Body of pancreas (tissue), 4 donors: Measurements from ENCODE around the gene ATP5MC3. TPM values are rescaled to one million over a fixed set of nuclear protein-coding genes. Genes with fewer than 3 reads are reported as not detected.
A peak's percentile ranks its signal among the peaks of the same experiment; 100 is the strongest.

ENCODE experiments used
- ATAC-seq: fragments of 150-250 bp; one replicate; pipeline ENCODE4 v1.9.1; 2016
- DNase-seq, 4 donors: peaks; one replicate each; pipeline ENCODE4 v3.0.0-alpha.2; 2019
- H3K27ac ChIP-seq, 4 donors: fragments of 200-600 bp; sonication (generic); 1 replicate in 3 of 4; 2 replicates in 1 of 4; pipeline versions ENCODE4 v1.5.1 to v1.6.1; 2016 to 2019; ENCODE audit warnings: mild to moderate bottlenecking in 1 of 4, mixed read lengths in 1 of 4, moderate library complexity in 1 of 4
- H3K27me3 ChIP-seq, 2 donors: fragments of 200-600 bp; sonication (generic); one replicate each; pipeline ENCODE4 v1.6.0; 2016; ENCODE audit warnings: mild to moderate bottlenecking in 1 of 2
- H3K36me3 ChIP-seq, 2 donors: fragments of 200-600 bp; sonication (generic); replicated peaks in 1 of 2; 2 replicates each; pipeline ENCODE4 v1.5.1; 2016; ENCODE audit warnings: low read depth in 2 of 2; ENCODE audit not compliant: insufficient read depth in 1 of 2
- H3K4me1 ChIP-seq: fragments of 200-600 bp; sonication (generic); one replicate; pipeline ENCODE4 v1.6.0; 2016
- H3K4me3 ChIP-seq, 2 donors: fragments of 200-600 bp; sonication (generic); 1 replicate in 1 of 2; 2 replicates in 1 of 2; pipeline ENCODE4 v1.5.1; 2016 to 2019
- H3K9me3 ChIP-seq, 3 donors: fragments of 200-600 bp; sonication (generic); 1 replicate in 2 of 3; 2 replicates in 1 of 3; pipeline ENCODE4 v1.5.1; 2016
- POLR2A ChIP-seq, 3 donors: fragments of 450-650 bp; IDR thresholded peaks; one replicate each; pipeline ENCODE4 v1.6.1; 2016; ENCODE audit warnings: antibody characterized with exemption in 3 of 3, mild to moderate bottlenecking in 2 of 3
- WGBS, 2 donors: methylation state at CpG; one replicate each; pipeline ENCODE4 v1.1.5; 2017; 5-methylcytosine and 5-hydroxymethylcytosine counted together
- intact Hi-C: fragments of 100-400 bp; cut with DNase I; formaldehyde crosslinking; loops from one replicate; pipeline ENCODE4 v1.15.1; 2023
- total RNA-seq, 2 donors: library from RNA; depleted of rRNA; stranded (reverse); fragments of >200 nt; gene quantifications; one replicate each; pipeline ENCODE4 v1.1.0, GENCODE V29; 2016
- TF ChIP-seq, protein P1 (sequence below), 7 experiments: fragments of 450-650 bp in 4 of 7; fragments of 200-600 bp in 3 of 7; sonication (generic) in 3 of 7; IDR thresholded peaks; one replicate each; pipeline ENCODE4 v1.5.1; 2016 to 2019; ENCODE audit warnings: antibody characterized with exemption in 7 of 7

Gene ATP5MC3
- total RNA-seq, 2 donors from 2014 or later, result 43.3 to 51.1 TPM

DNA sequence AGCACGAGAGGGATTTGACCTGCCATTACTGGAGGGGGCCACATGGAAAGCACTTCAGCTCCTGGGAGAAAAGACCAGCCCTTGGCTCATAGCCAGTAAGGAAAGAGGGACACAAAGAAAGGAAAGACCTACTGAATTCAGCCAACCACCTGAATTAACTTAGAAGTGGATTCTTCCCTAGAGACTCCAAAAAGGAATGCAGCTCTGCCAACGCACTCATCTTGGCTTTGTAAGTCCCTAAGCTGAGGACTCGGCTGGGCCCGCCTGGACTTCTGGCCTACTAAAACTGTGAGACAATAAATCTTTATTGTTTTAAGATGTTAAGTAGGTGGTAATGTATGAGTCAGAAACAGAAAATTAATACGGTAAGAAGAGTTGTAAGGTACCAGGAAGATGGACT is 25.0 kb downstream of the ATP5MC3 start:
- no peak for DNase-seq
- Histone ChIP-seq H3K9me3 (no peaks in the 10 kb centered on the region), H3K4me3 (no peak overlapping the region), H3K4me1 (peaks cover 19% of the 10 kb centered on the region), H3K27me3 (no peaks in the 10 kb centered on the region), H3K27ac (no peak overlapping the region), H3K36me3 (no peaks in the 10 kb centered on the region)
- ATAC-seq, result no peak
- intact Hi-C loops, result no loop called here
- WGBS, 2 donors, result 80 to 92% methylated on average over 5 of the region's 5 CpGs
- TF ChIP-seq POLR2A (IDR thresholded peaks at IDR 0.05), result no peak
- TF ChIP-seq, protein P1, sequence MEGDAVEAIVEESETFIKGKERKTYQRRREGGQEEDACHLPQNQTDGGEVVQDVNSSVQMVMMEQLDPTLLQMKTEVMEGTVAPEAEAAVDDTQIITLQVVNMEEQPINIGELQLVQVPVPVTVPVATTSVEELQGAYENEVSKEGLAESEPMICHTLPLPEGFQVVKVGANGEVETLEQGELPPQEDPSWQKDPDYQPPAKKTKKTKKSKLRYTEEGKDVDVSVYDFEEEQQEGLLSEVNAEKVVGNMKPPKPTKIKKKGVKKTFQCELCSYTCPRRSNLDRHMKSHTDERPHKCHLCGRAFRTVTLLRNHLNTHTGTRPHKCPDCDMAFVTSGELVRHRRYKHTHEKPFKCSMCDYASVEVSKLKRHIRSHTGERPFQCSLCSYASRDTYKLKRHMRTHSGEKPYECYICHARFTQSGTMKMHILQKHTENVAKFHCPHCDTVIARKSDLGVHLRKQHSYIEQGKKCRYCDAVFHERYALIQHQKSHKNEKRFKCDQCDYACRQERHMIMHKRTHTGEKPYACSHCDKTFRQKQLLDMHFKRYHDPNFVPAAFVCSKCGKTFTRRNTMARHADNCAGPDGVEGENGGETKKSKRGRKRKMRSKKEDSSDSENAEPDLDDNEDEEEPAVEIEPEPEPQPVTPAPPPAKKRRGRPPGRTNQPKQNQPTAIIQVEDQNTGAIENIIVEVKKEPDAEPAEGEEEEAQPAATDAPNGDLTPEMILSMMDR (IDR thresholded peaks at IDR 0.05), result no peak

DNA sequence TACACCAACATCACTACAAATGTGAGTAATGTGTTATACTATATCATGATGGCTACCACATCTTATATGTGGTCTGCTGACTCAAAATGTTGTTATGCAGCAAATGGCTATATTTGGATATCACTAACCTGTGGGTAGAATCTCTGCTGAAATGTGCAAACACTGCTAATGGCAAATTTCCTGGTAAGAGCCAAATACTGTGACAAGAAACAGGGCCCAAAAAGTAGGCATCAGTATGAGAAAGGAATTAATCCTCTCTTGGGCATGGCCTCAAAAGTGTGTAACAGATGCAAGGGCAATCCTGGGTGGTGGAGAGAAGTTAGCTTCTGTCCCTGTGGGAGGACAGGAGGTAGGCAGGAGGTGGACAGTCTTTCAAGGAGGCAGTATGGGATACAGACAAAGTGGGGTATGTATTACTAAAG is 26.8 kb downstream of the ATP5MC3 start:
- no peak for TF ChIP-seq POLR2A (IDR thresholded peaks at IDR 0.05)
- TF ChIP-seq, protein P1 (IDR thresholded peaks at IDR 0.05), result no peak
- no peaks in the 10 kb centered on the region for H3K9me3 ChIP-seq
- intact Hi-C loops, result no loop called here

DNA sequence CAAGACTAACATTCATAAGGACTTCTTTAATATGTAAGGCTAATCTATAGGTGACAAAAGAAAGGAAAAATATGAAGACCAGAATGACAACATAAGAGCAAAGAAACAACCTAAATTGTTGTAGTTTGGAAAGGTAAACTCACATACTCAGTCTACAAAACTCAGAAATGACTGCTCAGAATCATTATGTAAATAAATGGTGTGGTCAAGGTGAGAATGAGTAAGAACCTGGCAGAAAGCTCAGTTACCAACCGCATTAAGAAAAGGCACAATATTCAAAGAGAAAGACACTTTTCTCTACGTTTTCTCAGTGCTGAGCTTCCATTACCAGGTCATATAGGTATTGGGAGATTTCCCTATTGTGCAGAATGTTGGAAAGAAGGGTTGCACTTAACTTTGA is 29.3 kb downstream of the ATP5MC3 start:
- peak overlapping the region in 2 of 4 donors; percentile 49 to 50 for H3K27ac ChIP-seq
- H3K4me3 ChIP-seq, result no peak overlapping the region
- H3K4me1 ChIP-seq, result peaks cover 35% of the 10 kb centered on the region
- H3K9me3 ChIP-seq, result no peaks in the 10 kb centered on the region
- no peaks in the 10 kb centered on the region for H3K27me3 ChIP-seq
- H3K36me3 ChIP-seq, result no peaks in the 10 kb centered on the region
- ATAC-seq, result peak; percentile 81
- intact Hi-C loops, result no loop called here
- WGBS, 2 donors, result 31 to 41% methylated on average over 2 of the region's 2 CpGs
- DNase-seq, result no peak
- TF ChIP-seq, protein P1 (IDR thresholded peaks at IDR 0.05), result no peak
- TF ChIP-seq POLR2A (IDR thresholded peaks at IDR 0.05), result no peak

More for the DNA sequence above, 26.8 kb downstream of the ATP5MC3 start:
- no peaks in the 10 kb centered on the region for H3K27me3 ChIP-seq
- H3K4me3 ChIP-seq, result no peak overlapping the region
- ATAC-seq, result no peak
- DNase-seq, result no peak
- no peak overlapping the region for H3K27ac ChIP-seq
- peaks cover 26% of the 10 kb centered on the region for H3K4me1 ChIP-seq
- no peaks in the 10 kb centered on the region for H3K36me3 ChIP-seq

DNA sequence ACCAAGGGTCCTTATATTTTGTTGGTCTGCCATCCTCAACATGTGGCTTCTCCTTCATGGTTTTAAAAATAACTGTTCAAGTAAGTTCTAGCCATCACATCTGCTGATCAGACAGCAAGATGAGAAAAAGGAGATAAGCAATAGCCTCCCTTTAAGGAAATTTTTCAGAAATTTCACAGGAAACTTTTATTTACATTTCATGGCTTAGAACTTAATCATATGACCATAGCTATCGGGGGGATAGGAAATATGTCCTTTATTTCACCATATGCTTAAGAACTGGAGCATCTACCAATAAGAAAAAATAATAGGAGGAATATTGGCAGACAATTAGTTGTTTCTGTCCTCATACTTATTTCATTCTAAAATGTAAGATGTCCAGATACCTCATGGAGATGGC is 29.7 kb downstream of the ATP5MC3 start:
- Histone ChIP-seq H3K9me3 (no peaks in the 10 kb centered on the region), H3K36me3 (no peaks in the 10 kb centered on the region), H3K4me1 (peaks cover 35% of the 10 kb centered on the region), H3K4me3 (no peak overlapping the region), H3K27ac (peak overlapping the region in 2 of 4 donors; percentile 49 to 50), H3K27me3 (no peaks in the 10 kb centered on the region)
- WGBS, 2 donors, result 77 to 81% methylated on average over 1 of the region's 1 CpG
- DNase-seq (no peak), ATAC-seq (no peak)
- intact Hi-C loops, result no loop called here
- TF ChIP-seq, protein P1 (IDR thresholded peaks at IDR 0.05), result no peak
- TF ChIP-seq POLR2A (IDR thresholded peaks at IDR 0.05), result no peak

DNA sequence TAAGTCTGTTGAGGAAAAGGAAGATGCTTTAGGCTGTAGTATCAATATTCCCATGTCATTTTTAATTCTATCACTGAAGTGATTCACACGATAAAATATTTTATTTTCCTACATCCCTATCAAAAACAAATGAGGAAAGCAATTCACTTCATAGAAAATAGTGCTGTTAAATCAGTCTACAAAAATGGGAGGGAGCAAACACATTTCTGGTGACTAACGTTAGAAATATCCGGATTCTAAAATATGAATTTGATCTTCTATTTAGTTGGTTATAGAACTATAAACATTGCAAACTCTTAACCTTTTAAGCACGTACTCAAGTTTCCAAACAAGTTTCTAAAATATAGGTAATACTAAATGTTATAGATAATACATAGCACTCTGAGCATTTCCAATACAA is 34.3 kb downstream of the ATP5MC3 start:
- Histone ChIP-seq H3K36me3 (no peaks in the 10 kb centered on the region), H3K27ac (no peak overlapping the region), H3K4me1 (peaks cover 22% of the 10 kb centered on the region), H3K27me3 (no peaks in the 10 kb centered on the region), H3K4me3 (no peak overlapping the region), H3K9me3 (no peaks in the 10 kb centered on the region)
- intact Hi-C loops, result no loop called here
- TF ChIP-seq, protein P1 (IDR thresholded peaks at IDR 0.05), result no peak
- TF ChIP-seq POLR2A (IDR thresholded peaks at IDR 0.05), result no peak
- DNase-seq (no peak), ATAC-seq (no peak)
- 86 to 91% methylated on average over 4 of the region's 4 CpGs for WGBS, 2 donors
